ENCODE data around the gene RIMBP2.

RIMBP2 gene

DNA sequence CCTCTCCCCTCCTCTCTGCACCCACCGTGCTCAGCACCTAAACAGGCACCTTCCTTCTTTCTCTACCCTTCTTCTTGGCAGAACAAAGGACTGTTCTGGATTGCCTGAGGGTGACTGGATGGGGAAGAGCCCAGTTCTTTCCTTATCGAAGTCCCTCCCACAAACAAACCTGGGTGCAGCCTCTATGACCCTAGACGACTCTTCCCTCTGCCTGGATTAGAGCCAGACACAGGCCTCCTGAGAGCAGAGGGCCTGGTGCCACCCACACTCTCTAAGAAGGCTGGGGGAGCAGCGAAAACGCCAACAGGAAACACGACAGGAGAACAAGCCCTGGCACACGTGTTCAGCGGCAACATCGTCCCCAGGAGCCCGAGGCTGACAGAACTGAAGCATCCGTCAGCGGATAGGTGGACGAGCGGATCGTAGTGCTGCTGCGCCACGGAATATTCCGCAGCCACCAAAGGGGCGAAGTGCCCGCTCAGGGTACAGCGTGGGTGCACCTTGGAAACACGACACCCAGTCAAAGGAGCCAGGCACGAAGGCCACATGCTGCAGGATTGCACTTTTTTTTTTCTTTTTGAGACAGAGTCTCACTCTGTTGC, 38.0 kb downstream of the RIMBP2 start:
- DNase-seq: no peak

DNA sequence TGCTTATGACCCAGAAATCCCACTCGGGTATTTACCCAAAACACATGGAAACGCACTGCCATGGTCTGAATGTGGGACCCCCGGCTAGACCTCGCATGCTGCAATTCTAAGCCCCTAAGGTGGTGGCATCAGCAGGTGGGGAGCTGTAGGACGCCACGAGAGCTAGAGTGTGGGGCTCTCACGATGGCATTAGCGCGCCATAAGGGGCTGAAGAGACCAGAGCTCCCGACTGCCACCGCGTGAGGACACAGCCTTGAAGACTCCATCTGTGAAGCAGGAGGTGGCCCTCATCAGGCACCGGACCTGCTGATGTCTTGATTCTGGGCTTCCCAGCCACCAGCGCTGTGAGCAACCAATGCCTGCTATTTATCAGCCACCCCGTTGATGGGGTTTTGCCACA, 40.3 kb downstream of the RIMBP2 start:
- DNase-seq: no peak

DNA sequence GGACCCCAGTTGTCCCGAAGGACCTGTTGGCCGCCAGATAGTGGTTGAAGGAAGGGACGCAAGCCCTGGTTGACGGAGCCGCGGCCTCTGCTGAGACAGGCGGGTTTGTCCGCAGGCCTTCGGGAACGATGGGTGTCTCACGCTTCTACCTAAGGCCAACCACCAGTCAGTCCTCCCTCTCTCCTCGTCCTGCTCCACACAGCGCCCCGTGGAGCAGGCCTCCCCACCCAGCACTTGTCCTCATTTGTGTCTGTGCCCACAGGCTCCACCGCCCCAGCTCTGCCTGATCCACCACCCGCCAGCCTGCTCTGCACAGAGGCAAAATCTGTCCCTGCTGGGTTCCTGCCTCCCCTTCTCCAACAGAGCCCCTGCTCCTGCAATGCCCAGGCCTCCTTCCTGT, 41.0 kb downstream of the RIMBP2 start:
- no peak for DNase-seq

DNA sequence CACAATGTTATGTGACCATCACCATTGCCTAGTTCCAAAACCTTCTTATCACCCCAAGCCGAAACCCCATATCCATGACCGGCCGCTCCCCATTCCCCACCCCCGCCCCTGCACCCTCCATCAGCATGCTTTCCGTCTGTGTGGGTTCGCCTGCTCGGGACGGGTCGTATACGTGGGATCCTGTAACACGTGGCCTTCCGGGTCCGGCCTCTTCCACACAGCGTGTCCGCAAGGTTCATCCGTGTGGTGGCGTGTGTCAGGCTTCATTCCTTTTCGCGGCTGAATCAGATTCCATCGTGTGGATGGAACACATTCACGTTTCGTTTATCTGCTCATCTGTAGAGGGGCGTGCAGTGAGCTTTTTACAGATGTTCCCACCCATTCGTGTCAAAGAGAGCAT, 41.4 kb downstream of the RIMBP2 start:
- DNase-seq: no peak

DNA sequence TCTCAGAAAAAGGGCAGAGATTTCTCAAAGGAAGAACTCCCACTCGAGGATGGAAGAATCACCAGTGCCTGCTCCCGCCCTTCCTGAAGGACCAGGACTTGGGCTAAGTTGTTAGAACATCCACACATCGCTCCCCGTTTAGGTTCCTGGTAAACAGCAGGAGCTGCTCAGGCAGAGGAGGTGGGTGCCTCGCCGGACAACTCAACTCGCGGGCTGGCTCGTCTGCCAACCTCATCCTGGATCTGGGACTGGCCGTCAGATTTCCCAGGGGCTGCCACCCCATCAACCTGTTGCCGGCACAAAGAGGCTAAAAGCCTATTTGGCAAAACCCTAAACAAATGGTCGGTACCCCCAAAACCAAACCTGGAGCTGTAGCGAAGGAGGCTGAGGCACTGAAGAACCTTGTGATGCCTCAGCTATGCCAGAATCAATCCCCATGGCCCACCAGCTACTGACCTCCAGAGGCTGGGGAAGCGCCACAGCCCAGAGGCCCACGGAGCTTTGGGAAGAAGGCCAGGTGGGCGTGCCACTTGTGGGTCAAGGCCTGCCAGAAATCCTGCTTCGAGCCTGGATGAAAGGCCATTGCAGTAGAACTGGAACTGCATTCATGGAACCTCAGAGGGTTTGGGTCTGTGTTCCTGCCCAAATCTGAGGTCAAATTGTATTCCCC, 42.9 kb downstream of the RIMBP2 start:
- no peak for DNase-seq

DNA sequence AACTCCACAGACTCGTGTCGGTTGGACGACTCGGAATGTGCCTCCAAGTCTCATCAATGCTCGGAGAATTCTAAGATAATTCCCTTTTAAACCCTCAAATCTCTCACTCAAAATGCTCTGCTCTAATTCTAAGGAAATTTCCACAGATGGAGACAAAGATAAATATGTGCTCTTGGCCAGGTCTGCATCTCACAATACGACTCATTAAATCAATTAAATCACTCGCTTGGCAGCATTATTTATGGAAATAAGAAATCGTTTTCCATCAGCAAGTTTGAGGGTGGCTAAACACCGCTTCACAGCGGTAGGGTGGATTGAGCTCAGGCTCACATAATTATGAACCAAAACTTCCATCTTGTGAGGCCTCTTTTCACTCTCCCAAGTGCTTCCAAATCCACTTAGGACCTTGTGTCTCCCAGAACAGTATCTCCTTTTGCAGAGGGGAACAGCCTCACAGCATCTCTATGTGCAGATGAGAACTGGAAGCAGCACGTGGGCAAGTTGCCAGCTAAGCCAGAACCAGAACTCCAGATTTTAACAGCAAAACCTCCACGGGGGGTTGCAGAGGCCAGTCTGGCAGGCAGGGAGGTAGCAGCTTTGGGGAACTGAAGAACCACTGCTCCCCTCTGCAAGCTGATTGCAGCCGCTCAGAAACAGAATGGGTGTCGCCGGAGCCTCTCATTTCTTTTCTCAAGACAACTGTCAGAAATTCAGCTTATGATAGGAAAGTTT, 43.8 kb downstream of the RIMBP2 start:
- DNase-seq: no peak

DNA sequence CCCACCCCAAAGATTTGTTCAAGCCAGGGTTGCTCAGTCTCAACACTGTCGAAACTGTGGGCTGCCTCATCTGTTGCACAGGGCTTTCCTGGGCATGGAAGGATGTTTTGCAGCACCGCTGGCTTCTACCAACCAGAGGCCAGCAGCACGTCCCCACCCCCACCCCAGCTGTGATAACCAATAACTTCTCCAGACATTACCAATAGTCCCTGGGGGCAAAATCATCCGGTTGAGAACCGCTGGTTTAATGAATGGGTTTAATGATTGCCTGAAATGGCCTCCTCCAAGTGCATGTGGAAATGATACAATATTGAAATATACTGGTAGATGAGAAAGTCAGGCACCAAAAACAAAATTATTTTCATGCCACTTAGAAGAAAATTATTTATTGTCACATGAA, 44.5 kb downstream of the RIMBP2 start:
- no peak for DNase-seq

DNA sequence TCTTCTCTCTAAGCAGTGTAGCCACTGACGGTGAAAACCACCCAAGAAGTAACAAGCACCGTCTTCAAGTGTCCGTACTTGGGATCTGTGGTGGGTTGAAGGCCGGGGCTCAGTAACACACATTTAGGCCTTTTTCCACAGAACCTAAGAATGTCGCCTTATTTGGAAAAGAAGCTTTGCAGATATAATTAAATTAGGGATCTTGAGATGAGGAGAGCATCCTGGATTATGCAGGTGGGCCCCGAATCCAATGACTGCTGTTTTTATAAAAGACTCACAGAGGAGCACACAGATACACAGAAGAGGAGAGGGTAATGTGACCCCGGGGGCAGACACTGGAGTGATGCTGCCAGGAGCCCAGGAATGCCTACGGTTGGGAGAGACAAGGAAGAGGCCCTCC, 46.3 kb downstream of the RIMBP2 start:
- no peak for DNase-seq

DNA sequence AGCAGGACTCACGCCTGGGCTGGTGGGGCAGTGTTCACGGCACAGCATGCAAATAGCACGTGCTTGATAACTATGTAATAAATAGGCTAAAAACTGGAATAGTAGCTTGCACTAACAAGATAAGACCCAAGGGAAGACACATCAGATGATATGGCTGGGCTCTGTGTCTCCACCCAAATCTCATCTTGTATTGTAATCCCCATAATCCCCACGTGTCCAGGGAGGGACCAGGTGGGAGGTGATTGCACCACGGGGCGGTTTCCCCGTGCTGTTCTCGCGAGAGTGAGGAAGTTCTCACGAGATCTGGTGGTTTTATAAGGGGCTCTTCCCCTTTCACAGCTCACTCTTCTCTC, 46.9 kb downstream of the RIMBP2 start:
- DNase-seq: no peak

DNA sequence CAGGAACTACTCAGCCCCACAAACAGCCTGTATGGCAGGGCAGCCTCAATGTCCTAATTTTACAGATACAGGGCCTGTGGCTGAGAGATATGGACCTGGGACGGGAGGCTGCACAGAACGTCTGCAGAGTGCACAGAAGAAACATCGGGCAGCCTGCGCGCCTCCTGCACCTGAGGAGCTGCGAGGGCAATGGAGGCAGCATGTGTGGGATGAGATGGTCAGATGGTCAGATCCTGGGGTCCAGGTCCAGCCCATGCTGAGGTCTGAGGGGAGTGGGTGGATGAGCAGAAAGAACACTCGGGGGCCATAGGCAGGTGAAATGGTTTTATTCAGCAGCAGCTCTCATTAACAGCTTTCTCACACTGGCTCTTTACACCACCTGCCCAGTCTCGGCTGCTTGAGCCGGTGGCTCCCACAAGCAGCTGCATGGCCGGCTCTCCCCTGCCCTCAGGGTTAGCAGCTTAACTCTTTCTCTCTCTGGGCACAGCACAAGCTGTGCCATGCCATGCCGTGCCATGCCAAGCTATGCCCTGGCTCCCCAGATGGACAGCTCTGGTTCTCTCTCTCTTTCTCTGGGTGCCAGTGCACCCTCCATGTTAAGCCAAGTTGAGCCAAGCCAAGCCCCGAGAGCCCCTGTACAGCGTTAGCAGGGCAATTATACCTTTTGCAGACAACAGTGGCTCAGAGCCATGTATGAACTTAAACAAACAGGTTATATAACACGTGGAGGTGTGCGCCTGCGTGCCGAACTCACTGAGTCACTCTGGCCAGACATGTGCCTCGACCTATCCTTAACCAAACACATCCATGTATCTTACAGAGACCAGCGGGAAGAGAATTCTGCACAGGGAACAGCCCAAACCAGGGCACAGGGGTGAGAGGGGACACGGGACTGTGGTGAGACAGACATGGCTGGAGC, 47.6 kb downstream of the RIMBP2 start:
- no peak for DNase-seq

DNA sequence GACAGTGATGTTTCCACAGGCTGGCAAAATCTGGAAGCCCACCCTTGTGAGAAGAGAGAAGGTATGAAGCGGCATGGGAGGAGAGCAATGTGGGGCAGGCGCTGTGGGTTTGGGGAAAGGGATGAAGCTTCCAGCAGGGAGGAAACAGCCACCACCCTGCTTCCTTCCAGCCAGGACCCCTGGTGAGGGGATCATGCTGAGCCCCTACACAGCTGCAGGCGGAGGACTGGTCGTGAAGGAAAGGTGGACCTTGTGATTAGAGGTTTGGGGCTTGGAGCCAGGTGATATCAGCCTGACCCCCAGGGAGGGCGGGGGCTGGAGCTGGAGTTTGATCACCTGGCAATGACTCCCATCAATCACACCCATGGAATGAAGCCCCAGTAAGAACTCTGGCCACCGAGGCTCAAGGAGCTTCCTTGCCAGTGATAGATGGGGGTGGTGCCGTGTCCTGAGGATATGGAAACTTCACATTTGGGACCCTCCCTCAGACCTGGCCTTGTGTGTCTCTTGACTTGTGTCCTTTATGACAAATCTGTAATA, 48.6 kb downstream of the RIMBP2 start:
- DNase-seq: no peak

DNA sequence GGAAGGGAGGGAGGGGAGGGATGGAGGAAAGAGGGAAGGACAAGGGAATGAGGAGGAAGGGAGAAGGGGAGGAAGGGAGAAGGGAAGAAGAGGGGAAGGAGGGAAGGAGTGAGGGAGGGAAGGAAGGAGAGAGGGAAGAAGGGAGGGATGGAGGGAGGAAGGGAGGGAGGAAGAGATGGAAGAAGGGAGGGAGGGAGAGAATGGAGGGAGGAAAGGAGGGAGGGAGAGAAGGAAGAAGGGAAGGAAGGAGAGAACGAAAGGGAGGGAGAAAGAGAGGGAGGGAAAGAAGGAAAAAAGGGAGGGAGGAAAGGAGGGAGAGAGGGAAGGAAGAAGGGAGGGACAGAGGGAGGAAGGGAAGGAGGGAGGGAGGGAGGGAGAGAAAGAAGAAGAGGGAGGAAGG, 49.5 kb downstream of the RIMBP2 start:
- no peak for DNase-seq

DNA sequence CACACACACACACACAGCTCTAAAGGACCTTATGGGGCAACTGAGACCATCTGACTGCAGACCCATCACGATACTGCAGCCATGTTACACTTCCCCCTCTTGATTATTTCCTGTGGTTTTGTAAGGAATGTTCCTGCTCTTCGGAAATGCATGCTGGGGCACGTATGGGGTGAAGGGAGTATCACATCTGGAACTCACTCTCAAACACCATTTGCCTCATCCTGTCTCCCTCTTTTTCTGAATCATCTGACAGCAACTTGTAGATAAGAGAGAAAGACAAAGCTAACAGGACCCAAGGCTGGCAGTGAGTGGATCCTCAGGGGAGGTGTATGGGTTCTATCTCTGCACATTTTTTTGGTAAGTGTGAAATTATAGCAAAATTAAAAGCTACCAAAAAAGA, 50.3 kb downstream of the RIMBP2 start:
- DNase-seq: no peak

DNA sequence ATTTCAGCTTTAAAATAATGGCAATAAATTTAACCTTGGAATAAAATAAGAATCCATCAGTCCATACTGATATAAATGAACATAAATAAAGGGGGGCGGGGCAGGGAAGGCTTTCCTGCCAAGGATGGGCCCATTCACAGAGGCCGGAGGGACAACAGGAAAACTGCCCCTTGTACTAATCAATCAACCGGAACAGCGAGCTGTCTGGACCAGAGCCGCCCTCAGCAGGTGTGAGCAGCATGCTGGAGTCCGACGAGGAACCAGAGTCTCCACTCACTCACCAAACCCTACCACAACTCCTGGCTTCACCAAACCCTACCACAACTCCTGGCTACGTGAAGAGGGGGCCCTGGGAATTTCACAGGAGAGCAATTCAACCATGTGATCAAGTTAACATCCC, 51.3 kb downstream of the RIMBP2 start:
- no peak for DNase-seq

DNA sequence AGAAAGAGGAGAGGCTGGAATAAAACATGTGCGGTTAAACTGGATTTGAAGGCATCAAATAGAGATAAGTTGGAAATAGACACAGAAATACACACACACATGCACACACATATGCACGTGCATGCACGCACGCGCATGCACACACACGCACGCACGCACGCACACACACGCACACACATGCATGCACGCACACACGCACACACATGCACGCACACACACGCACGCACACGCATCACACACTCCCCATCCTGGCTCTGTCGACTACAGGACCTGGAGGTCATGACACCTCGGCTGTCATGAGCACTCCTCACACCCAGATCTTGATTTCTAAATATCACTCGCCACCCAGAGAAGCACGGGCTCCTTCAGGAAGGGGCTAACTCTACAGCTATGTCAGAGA, 51.8 kb downstream of the RIMBP2 start:
- DNase-seq: no peak

DNA sequence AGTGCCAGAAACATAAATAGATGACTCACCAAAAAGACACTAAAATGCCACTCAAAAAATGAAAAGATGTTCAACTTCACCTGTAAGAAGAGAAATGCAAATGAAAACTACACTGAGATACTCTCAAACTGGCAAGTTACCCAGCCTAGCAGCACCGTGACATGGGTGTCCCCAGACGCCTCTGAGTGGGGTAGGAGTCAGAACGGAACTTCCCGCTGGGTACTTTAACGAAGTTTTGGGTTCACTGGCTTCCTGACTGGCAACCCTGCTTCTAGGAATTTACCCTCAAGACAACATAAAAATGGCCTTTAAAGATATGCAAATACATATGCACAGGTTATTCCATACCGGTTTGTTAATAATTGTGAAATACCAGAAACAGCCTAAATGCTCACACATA, 52.6 kb downstream of the RIMBP2 start:
- no peak for DNase-seq

DNA sequence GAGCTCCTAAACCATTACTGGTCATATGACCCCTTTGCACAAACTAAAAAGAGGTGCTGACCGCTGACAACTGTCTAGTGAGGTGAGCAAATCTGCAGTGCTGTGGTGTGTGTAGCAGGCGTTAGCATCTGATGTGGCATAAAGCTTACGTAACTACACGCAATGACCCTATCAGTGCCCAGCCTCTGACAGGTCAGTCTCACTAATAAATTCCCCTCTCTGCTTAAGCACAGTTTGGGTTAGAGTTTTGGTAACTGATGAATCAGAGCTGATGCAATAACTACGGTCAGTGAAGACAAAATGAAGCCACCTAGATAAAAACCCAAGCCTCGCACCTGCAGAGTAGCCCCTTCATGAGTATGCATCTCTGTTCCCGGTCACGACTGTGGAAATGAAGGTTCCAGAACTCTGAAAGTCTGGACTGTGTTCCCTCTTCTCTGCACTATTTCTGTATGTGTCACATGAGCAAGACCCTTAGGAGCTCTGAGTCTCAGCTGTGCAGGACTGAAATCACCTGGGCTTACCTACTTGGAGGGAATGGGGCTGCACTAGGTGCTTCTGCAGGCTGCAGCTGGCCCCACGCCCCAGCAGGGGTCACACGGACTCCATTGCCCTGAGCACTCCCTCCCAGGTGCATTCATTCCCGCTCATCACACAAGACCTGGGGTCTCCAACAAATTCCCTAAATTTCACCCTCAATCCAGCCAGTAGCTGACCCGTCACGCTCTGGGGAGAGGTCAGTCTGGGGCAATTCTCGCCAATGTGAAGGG, 54.4 kb downstream of the RIMBP2 start:
- no peak for DNase-seq

DNA sequence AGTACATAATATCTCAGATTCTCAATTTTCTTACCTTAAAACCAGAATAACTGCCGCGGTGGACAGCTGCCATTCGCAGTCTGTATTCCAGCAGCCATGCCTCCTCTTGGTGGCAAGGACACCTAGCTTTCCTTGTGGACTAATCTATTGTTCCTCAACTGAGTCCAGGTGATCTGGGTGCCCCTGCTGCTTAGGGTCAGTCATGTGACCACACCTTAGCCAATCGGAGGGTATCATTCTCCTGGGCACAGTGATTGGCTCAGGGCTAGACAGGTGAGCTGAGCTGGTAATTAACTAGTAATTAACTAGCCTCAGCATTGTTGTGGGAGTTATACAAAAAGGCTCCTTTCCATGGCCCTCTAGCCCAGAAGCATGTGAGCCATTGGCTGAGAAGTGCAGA, 55.0 kb downstream of the RIMBP2 start:
- no peak for DNase-seq

DNA sequence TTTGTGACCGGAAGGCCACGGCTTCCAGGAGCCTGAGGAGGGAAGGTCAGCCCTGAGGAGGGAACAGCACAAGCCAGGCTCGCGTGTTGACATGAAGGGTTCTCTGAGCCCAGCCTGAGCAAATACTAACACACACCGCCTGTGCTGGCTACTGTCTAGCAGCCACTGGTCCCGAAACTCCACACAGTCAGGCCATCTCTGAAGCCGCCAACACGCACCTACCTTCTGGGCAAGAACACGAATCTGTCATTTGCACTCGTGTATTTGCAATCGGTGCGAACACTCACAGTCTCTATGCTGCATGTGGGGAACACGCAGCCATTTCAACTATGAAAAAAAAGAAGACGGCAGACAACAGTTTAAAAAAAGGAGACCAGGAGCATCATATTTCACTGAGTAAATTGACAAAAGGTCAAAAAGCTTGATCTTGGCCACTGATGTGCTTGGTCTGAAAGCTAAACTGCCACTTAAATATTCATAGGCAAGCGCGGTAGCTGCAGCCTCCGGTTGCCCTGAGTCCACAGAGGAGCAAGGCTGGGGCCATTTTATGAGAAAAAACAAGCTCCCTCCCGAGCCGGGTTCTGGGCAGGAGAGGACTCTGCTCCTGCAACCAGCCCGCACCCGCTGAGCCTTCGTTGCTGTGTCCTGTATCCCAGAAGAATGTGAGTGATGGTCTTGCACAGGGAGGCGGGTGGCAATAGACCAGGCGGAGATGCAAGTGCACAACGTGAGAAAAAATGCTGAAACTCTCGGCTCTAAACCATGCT, 57.8 kb downstream of the RIMBP2 start:
- no peak for DNase-seq

DNA sequence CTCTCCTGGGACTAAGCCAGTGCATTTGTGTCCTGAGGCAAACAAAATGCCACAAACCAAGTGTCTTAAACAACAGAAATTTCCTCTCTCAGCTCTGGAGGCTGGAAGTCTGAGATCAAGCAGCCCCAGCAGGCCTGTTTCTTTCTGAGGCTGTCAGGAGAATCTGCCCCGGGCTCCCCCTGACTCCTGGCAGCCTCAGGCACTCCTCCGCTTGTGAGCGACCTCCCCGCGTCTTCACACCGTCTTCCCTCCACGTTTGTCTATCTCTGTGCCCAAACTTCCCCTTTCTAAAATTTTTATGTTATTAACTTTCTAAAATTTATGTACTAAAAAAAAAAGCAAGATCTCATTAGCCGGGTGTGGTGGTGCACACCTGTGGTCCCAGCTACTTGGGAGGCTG, 59.7 kb downstream of the RIMBP2 start:
- DNase-seq: no peak

DNA sequence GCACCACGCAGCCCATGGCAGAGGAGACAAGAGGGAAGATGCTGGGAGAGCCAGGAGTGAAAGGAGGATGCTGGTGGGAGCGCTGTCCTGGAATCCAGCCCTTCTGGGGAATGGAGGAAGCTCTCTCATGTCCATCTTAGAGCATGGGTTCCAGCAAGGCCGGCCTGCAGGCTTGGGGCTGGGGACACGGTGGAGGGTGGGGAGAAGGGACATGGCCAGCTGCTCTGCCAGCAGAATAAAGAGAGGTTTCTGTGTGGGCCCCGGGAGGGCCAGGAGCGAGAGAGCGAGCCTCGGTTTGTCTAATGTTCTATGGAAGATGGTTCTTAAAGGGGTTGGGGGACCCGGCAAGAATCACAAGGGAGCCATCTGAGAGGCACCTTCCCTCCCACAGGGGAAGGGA, 60.2 kb downstream of the RIMBP2 start:
- DNase-seq: no peak

DNA sequence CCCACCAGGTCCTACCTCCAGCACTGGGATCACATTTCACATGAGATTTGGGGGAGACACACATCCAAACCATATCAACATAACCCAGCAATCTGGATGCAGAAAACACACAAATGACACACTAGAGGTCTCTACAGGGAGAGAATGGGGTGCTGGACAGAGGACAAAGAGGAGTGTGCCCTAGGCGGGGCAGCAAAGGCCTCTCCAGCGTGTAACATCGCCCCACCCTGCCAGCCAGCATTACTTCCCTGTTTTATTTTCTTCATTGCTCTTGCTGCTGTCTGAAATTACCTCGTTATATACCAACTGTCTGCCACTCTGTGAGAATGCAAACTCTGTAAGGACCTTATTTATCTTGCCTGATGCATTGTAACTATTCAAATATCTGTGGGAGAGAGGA, 61.1 kb downstream of the RIMBP2 start:
- DNase-seq: no peak
